Activated naive CD4-positive, alpha-beta T cell treated with Interleukin-2 at 50 U/mL for 16 hours (primary cell): ENCODE results near the gene COL27A1.

Source experiments
- DNase-seq: peaks from one replicate; pipeline ENCODE4 v3.0.0-alpha.2; 2020

Gene COL27A1

GRCh38 chr9:114229295-114229694 is 74.0 kb downstream of the COL27A1 start:
- no peak for DNase-seq

- no peak for DNase-seq
These were observed 74.7 kb downstream of the COL27A1 start for GRCh38 chr9:114230068-114230467.

GRCh38 chr9:114231273-114231672 is 75.9 kb downstream of the COL27A1 start:
- DNase-seq: no peak

GRCh38 chr9:114231719-114232449 is 76.5 kb downstream of the COL27A1 start:
- DNase-seq: no peak

- DNase-seq: no peak
These were observed 78.3 kb downstream of the COL27A1 start for GRCh38 chr9:114233491-114234185.

GRCh38 chr9:114235033-114235661 is 79.8 kb downstream of the COL27A1 start:
- DNase-seq: no peak

- DNase-seq: no peak
These were observed 81.2 kb downstream of the COL27A1 start for GRCh38 chr9:114236391-114237138.

GRCh38 chr9:114237247-114237646 is 81.9 kb downstream of the COL27A1 start:
- no peak for DNase-seq

- DNase-seq: no peak
These were observed 82.4 kb downstream of the COL27A1 start for GRCh38 chr9:114237781-114238180.

GRCh38 chr9:114238472-114238871 is 83.1 kb downstream of the COL27A1 start:
- no peak for DNase-seq

- no peak for DNase-seq
These were observed 83.8 kb downstream of the COL27A1 start for GRCh38 chr9:114238891-114239875.

- no peak for DNase-seq
These were observed 84.9 kb downstream of the COL27A1 start for GRCh38 chr9:114240216-114240615.

GRCh38 chr9:114240647-114241558 is 85.6 kb downstream of the COL27A1 start:
- no peak for DNase-seq

GRCh38 chr9:114242837-114243236 is 87.5 kb downstream of the COL27A1 start:
- DNase-seq: no peak

- no peak for DNase-seq
These were observed 87.9 kb downstream of the COL27A1 start for GRCh38 chr9:114243240-114243639.

GRCh38 chr9:114244570-114244969 is 89.2 kb downstream of the COL27A1 start:
- no peak for DNase-seq

GRCh38 chr9:114246558-114246957 is 91.2 kb downstream of the COL27A1 start:
- no peak for DNase-seq

- DNase-seq: no peak
These were observed 91.7 kb downstream of the COL27A1 start for GRCh38 chr9:114247077-114247476.

GRCh38 chr9:114247491-114247890 is 92.2 kb downstream of the COL27A1 start:
- DNase-seq: no peak

- no peak for DNase-seq
These were observed 93.0 kb downstream of the COL27A1 start for GRCh38 chr9:114248299-114248707.
